GM21717 (cell line): ENCODE results near the gene OR5H15.
A peak's percentile ranks its signal among the peaks of the same experiment; 100 is the strongest.
"Not testable (repeated sequence)": the region's sequence is repeated elsewhere in the genome, so short reads cannot be mapped to it uniquely, and the experiment has no call there.

Experiments used
- ATAC-seq: cut with Tn5 transposase; IDR thresholded peaks from one replicate; pipeline ENCODE4 v1.9.1; 2021; ENCODE audit warnings: mild to moderate bottlenecking, moderate library complexity; ENCODE audit not compliant: unreplicated experiment

Gene OR5H15

GRCh38 chr3:98166396-98166795, at the start of gene OR5H15:
OR5H15 (plus strand) TSS chr3:98166696; CDS start chr3:98168700, 2,004 bp downstream.
- no peak for ATAC-seq

GRCh38 chr3:98130421-98130820, 36.1 kb upstream of the OR5H15 start, which contains the start of gene OR5H1:
OR5H1 (plus strand) TSS chr3:98130721; CDS start chr3:98132698, 1,977 bp downstream.
- no peak for ATAC-seq

- no peak for ATAC-seq
Measured at GRCh38 chr3:98136631-98137030, 29.9 kb upstream of the OR5H15 start.

GRCh38 chr3:98137826-98138557, 28.5 kb upstream of the OR5H15 start:
- ATAC-seq = not testable (repeated sequence)

GRCh38 chr3:98140531-98140930, 26.0 kb upstream of the OR5H15 start:
- no peak for ATAC-seq

GRCh38 chr3:98147179-98147578, 19.3 kb upstream of the OR5H15 start, which contains the start of gene OR5H14:
OR5H14 (plus strand) TSS chr3:98147479; CDS start chr3:98149386, 1,907 bp downstream.
- ATAC-seq = no peak

- no peak for ATAC-seq
Measured at GRCh38 chr3:98148751-98149150, 17.7 kb upstream of the OR5H15 start.

GRCh38 chr3:98149456-98149855, 17.0 kb upstream of the OR5H15 start:
- ATAC-seq = not testable (repeated sequence)

GRCh38 chr3:98151241-98151640, 15.3 kb upstream of the OR5H15 start:
- ATAC-seq = no peak

- ATAC-seq = no peak
Measured at GRCh38 chr3:98171071-98171470, 4.6 kb downstream of the OR5H15 start.

GRCh38 chr3:98172621-98173020, 6.1 kb downstream of the OR5H15 start:
- no peak for ATAC-seq

- ATAC-seq = no peak
Measured at GRCh38 chr3:98180319-98180890, 13.9 kb downstream of the OR5H15 start.

GRCh38 chr3:98182196-98182595, 15.7 kb downstream of the OR5H15 start:
- ATAC-seq = no peak

GRCh38 chr3:98185180-98185579, 18.7 kb downstream of the OR5H15 start:
- no peak for ATAC-seq

GRCh38 chr3:98188545-98188944, 22.0 kb downstream of the OR5H15 start:
- ATAC-seq = peak; percentile 91

- not testable (repeated sequence) for ATAC-seq
Measured at GRCh38 chr3:98190911-98191310, 24.4 kb downstream of the OR5H15 start.

GRCh38 chr3:98196293-98196692, 29.8 kb downstream of the OR5H15 start:
- not testable (repeated sequence) for ATAC-seq

GRCh38 chr3:98199020-98199419, 32.5 kb downstream of the OR5H15 start:
- ATAC-seq = no peak

- ATAC-seq = no peak
Measured at GRCh38 chr3:98209244-98209643, 42.7 kb downstream of the OR5H15 start.

- no peak for ATAC-seq
Measured at GRCh38 chr3:98213276-98213675, 46.8 kb downstream of the OR5H15 start.

- ATAC-seq = no peak
Measured at GRCh38 chr3:98215051-98215450, 48.6 kb downstream of the OR5H15 start.
